DMS79 treated with DMSO at 0.1 percent for 48 hours (cell line): Measurements from ENCODE around the gene LDHD.
A peak's percentile ranks its signal among the peaks of the same experiment; 100 is the strongest.

Source experiments
- DNase-seq: peaks from one replicate; lab custom pipeline; 2025; lab: John Stamatoyannopoulos, UW

Gene LDHD

GRCh38 chr16:75114946-75115825 lies 1.4 kb downstream of the LDHD start:
- DNase-seq = no peak

DNA sequence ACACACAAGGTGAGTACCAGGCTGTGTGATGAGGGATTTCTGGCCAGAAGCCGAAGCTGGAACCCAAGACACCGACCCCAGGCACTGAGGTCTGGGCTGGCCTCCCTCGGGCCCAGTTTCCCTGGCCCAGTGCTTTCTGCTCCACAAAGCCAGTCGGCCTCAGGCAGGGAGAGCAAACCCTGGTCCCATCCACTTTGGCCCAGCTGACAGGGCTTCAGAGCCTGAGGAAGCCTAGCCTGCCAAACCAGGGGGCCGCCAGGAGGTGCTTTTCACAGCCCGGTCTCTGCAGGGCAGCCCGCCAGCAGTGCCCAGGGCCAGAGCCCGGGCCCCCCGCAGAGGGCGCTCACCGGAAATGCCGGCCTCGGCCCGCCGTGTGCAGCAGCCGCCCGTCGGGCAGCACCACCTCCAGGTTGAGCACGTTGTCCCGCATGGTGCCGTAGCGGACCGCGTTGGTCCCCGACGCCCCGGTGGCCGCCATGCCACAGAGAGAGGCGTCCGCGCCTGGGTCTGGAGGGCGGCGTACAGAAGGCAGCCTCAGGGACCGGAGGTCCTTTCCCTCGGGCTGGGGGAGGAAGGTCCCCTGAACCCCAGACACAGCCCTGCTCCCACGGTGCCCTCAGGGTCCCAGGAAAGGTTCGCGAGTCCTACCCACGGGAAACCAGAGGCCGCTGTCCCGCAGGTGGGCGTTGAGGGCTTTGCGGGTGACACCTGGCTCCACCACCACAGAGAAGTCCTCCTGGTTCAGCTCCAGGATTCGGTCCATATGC lies 2.2 kb downstream of the LDHD start:
- no peak for DNase-seq

DNA sequence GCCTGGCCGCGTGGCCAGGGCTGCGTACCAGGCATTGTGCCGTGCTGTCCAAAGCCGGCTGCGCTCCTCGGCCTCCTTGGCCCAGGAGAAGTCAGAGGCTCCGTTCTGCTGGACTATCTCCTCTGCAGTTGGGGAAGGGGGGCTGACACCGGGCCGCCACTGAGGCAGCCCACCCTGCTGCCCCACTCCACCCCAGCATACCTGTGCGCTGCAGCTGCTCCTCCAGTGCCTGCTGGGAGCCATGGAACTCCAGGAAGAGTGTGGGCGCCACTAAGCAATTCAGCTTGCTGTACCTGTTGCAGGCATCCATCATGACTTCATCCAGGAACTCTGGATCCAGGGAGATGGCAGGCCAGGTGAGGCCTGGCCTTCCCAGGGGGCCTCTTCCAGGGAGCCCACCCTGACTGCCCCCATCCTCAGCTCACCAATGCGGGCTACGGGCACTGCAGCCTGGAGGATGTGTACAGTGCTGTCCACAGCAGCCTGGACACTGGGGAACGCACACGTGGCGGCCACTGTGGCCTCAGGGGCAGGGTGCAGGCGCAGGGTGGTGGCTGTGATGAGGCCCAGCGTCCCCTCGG lies 2.9 kb downstream of the LDHD start:
- DNase-seq = no peak

DNA sequence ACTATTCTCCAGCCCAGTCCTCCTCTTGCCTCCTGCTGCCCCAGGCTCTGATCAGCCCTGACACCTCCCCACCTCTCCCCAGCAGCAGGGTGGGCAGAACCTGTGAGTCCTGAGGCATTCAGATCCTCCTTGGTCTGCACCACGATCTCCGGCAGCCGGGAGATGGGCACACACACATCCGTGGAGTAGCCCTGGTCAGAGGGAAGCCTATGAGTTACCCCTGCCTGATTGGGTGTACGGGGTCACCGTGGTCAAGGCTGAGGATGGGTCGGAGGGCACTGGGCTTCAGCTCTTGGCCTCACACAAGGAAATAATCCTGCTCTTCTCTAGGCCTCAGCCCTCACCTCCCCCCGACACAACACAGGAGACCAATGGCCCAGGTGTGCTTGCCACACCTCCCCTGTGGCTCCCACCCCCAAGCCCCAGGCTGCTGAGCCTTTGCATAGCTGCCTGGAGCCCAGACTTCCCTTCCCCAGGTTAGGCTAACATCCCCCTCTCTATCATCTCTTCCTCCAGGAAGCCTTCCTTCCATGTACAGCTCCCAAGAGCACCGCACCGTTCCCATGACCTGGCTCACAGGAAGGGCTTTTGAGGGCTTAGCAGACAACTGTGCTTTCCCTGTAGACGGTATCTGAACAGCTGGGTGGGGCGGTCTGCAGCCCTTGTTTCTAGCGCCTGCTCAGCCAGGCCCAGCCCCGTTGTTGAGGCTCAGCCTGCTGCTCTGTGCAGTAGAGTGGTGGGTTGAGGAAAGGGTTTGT lies 3.7 kb downstream of the LDHD start:
- no peak for DNase-seq

GRCh38 chr16:75111961-75112733 lies 4.4 kb downstream of the LDHD start:
- DNase-seq = no peak

DNA sequence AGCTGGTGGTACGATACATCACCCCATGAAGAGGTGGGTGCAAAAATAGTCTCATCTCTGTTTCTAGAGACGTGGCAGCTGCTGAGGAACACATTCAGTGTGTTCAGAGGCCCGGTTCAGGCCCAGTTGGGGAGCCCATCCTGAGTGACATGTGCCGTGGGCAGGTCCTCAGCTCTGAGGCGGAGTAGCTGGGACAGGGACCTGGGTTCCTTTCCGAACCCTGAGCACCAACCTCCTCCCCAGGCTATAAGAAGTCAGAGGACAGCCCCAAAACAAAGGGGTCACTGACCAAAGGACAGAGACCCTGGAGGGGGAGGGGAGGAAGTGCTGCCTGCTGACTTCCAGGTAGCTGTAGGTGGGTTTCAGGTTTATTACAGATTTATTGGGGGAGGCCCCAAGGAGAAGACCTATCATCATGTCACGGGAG lies 5.1 kb downstream of the LDHD start:
- DNase-seq = no peak

DNA sequence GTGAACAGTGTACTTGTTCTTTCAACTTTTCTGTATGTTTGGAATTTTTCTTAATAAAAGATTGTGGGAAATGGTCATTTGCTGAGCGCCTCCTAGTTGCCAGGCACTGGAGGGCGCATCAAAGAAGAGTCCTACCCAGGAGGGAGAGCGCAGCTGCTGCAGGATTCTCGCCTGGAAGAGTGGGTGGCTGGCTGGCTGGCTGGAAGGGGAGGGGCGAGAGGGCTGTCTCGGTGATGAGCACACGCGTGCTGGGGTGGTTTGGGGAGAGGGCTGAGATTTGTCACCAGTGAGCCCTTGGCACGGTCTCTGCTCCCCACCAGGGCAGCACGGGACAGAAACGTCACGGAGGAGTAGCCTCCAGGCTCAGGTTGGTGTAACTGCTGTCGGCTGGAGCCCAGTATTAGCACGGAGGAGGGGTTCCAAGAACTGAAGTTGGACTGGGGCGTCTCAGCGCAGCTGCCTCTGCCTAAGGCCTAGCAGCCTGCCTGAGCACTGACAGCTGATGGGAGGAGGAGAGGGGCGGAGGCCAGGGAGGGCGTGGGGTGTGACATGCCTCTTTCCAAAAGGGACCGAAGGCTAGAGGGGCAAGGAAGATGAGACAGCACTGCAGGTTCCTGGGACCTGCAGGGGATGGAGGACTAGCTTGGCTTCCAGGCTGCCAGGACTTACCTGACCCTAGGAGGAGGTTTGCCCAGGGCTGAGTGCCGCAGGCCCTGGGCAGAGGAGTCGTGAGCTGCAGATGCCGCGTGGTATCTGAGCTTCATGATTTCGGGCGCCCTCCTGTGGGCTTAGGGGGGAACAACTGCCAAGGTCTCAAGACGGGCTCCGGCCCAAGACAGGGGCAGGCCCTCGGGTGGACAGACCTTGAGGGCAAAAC lies 5.7 kb downstream of the LDHD start:
- DNase-seq = peak; percentile 33

DNA sequence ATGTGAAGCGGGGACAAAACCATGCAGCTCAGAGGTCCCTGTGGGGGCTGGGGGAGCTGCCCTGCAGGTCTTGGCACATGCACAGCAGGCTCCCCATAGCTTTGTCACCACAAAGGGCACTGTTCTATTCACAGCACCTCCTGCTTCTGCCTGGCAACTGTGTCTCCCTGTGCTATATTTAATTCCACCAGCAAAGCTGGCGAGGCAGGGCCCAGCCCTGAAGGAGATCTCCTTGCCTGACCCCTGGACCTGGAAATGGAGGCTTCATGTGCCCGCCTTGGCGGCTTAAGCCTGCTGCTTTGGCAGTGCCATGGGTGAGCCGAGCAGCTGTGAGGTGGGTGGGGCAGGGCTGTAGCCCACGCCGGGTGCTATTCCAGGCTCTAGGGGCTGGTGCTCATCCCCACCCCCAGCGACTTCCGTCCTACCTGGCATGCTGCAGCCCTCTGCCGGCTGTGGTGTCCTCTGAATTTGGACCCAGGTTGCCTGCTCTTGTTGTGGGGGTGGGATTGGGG lies 6.8 kb downstream of the LDHD start:
- DNase-seq = peak; percentile 9

GRCh38 chr16:75108792-75109731 lies 7.5 kb downstream of the LDHD start:
- peak; percentile 76 for DNase-seq

DNA sequence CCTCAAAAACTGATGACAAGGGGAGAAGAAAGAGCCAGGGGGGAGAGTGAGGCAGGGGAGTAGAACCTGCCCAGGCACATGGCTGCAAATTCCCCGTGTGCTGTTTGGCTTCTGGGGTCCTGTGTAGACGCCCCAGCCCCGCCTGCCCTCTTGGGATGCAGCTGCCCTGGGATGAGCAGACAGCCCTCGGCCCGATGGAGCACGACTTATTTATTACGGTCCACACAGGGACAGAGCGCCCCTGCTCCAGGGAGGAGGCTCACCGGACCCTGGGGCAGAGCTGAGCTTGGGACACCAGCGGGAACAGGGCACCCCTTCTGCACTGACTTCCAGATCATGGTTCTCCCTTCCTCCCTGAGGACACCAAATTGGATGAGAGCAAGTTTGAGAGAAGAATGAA lies 9.1 kb downstream of the LDHD start:
- DNase-seq = no peak

DNA sequence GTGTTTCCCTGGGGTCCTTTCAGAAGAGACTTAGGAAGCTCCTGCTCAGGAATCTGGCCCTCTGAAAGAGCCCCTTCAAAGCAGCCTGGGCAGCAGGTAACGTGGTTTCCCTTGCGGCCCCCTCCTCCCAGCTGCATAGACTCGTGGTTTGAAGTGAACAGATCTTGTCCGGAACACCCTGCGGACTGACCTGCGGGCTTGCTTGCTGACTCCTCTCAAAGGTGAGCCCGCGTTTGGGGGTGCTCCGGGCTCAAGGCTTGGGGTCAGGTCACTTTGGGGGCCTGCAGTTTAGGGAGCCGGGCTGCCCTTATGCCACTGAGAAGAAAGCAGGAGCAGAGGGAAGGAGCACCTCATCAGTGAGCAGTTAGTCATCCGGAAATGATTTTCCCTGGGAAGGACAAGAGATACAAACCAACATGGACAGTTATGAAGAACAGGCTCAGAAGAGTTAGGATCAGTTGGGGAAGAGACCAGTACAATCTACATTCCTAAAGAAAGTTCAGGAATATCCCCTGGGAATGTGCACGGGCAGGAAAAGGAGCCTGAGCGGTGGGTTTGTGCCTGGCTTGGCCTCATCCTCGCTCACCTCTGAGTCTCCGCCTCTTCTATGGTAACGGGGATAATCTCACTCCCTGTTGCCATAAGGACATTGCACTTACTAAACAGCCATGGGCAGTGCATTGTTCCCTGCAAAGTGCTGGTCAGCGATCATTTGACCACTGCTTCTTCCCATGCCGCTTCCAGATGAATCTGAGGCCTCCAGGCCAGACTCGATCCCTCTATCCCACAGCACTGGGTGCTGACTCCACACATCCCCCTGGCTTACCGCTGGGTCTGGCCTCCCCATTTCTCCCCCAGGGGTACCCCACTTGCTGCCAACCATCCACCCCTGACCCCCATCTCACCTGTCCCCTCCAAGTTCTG lies 10.0 kb downstream of the LDHD start:
- no peak for DNase-seq

DNA sequence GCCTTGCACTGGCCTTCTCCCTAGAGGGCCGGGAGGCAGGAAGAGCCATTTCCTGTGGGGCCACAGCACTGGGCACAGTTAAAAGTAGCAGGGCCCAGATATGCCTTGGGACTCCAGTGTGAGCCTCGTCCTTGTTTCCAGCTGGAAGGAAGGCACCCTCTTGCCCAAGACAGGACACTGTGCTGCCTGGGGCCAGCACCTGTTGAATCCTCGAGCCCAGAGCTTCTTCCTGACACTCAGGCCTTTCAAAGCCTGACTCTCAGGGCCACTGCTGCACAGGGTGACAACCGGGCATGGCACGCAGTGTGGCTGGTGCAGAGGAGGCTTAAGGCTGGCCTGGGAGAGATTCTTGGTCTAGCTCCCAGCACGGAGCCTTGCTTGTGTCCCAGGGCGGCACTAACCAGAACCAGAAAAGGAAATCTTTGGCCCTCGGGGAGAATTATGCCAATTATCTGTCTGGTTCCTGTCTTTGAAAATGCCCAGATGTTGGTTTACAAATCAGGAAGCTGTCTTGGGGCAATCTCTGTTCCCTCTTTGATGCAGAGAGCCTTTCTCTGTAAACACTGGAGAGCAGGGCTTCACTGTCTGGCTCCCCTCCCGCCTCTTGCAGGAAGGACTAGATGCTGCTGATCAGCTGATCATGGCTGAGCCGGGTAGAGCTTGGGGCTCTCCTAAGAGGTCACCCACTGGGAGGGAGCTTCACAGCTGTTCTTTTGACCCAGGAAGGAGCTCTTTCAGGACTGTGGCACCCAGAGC lies 11.1 kb downstream of the LDHD start:
- DNase-seq = no peak

DNA sequence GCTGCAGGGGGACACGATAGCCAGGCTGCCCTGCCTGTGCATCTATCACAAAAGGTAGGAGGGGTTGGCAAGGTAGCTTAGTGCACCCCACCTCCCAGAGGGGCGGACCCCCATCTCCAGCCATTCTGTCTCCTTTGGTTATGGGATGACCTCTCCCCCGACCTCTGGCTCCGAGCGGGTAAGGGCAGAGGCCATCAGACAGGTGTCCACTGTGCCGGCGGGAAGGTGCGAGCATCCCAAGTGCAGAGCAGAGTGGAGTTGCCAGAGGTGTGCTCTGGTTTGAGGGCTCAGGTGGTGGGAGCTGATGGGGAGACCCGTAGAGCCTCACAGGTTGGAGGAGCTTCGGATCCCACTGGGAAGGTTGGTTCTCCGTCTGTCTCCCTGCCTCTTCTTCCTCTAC lies 11.7 kb downstream of the LDHD start:
- no peak for DNase-seq

DNA sequence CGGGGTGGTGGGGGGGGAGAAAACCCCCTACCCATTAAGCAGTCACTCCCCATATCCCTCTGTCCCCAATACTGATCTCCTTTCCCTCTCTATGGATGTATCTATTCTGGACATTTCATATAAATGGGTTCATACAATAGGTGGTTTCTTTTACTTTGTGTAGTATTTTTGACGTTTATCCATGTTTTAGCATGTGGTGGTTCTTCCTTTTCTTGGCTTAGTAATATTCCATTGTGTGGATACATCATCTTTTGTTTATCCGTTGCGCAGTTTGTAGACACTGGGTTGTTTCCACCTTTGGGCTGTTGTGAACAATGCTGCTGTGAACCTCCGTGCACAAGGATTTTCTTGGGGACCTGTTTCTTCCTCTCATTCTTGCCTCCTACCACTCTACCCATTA lies 12.6 kb downstream of the LDHD start:
- DNase-seq = no peak

- no peak for DNase-seq
These were observed 14.0 kb downstream of the LDHD start for GRCh38 chr16:75102595-75102994.

GRCh38 chr16:75101635-75102034 lies 14.9 kb downstream of the LDHD start:
- no peak for DNase-seq

GRCh38 chr16:75100603-75100990 lies 16.0 kb downstream of the LDHD start:
- DNase-seq = no peak
